Measurements from ENCODE around the gene LRCOL1. TPM values are rescaled to one million over a fixed set of nuclear protein-coding genes. Genes with fewer than 3 reads are reported as not detected.

The LRCOL1 gene
- total and polyA plus RNA-seq, 12 donors = 0.17 to 0.28 TPM; not detected in 10

DNA sequence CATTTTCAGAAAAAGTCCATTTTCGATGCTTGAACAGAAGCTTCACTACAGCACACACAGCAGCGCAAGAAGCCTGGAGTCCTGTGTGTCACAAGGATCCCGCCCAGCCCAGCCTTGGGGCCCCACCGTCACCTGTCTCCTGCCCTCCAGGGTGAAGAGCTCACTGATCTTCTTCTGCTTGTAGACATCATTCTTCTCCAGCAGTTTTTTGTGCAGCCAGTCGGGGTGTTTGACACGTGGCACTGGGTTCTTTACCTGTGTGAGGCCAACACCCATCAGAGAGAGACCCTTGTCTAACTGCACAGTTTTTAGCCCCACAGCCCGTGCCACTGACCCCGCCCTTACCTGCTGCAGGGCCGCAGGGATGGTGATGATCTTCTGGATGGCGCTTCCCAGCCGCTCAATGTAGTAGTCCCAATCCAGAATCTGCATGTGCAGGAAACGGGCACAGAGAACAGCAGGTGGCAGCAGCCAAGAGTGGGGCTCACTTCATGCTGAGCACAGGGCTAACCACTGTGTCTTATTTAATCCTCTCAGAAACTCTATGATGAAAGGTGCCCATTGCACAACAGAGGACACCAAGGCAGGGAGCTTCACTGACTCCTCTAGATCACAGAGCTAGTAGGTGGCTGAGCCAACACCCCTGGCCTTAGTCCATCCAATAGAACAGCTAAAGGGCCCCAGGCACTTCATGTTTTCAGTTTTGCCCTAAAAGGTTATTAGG lies 46.8 kb upstream of the LRCOL1 start:
- TF ChIP-seq, protein P1, sequence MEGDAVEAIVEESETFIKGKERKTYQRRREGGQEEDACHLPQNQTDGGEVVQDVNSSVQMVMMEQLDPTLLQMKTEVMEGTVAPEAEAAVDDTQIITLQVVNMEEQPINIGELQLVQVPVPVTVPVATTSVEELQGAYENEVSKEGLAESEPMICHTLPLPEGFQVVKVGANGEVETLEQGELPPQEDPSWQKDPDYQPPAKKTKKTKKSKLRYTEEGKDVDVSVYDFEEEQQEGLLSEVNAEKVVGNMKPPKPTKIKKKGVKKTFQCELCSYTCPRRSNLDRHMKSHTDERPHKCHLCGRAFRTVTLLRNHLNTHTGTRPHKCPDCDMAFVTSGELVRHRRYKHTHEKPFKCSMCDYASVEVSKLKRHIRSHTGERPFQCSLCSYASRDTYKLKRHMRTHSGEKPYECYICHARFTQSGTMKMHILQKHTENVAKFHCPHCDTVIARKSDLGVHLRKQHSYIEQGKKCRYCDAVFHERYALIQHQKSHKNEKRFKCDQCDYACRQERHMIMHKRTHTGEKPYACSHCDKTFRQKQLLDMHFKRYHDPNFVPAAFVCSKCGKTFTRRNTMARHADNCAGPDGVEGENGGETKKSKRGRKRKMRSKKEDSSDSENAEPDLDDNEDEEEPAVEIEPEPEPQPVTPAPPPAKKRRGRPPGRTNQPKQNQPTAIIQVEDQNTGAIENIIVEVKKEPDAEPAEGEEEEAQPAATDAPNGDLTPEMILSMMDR (IDR thresholded peaks at IDR 0.05) = no peak
- no peaks in the 10 kb centered on the region for H3K27me3 ChIP-seq
- intact Hi-C loops (cut with DNase I) = no loop called here
- H3K4me3 ChIP-seq = no peak overlapping the region
- no peaks in the 10 kb centered on the region for H3K9me3 ChIP-seq
- no peaks in the 10 kb centered on the region for H3K4me1 ChIP-seq
- DNase-seq = no peak
- WGBS, 2 donors = 96 to 98% methylated on average over 12 of the region's 12 CpGs
- peaks cover 0 to 100% (median 48%) of the 10 kb centered on the region in 9 donors for H3K36me3 ChIP-seq
- no peak overlapping the region for H3K27ac ChIP-seq
- no peak for ATAC-seq

DNA sequence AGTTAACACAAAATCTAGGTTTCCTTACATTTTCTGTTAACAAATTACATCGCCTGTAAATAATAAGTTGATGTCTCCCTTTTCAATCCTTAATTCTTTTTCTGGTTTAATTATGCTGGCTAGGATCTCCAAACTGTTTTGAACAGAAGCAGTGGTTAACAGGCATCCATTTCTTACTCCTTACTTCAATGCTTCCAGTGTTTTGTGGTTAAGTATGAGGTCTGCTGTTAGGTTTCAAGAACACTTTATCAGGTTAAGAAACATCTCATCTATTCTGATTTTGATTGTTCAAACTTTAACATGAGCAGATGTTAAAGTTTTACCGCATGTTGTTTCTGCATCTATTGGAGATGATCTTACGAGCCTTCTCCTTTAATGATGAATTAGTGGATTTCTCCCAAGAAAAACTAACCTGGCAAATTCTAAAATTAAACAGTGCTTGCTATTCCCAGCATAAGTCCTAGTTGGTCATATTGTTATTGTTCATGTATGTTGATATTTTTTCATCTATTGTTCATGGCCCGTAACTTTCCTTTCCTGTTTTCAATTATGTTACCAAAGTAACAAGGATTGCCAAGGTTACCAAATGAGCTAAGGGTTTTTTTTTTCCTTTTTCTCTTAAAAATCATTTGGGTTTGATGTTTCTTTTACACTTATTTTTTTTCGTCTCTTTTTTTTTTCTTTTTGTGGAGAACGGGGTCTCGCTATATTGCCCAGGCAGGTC lies 43.3 kb upstream of the LRCOL1 start:
- TF ChIP-seq, protein P1 (IDR thresholded peaks at IDR 0.05) = no peak
- Histone ChIP-seq H3K27me3 (no peaks in the 10 kb centered on the region), H3K27ac (peak overlapping the region in 1 of 10 donors; percentile 51), H3K4me1 (no peaks in the 10 kb centered on the region), H3K4me3 (no peak overlapping the region), H3K9me3 (no peaks in the 10 kb centered on the region), H3K36me3 (peaks cover 0 to 95% (median 40%) of the 10 kb centered on the region in 9 donors)
- WGBS, 2 donors = 87% methylated on average over 7 of the region's 7 CpGs
- DNase-seq (no peak), ATAC-seq (no peak)
- intact Hi-C loops (cut with DNase I) = no loop called here

- H3K4me3 ChIP-seq = no peak overlapping the region
- peaks cover 0 to 95% (median 31%) of the 10 kb centered on the region in 9 donors for H3K36me3 ChIP-seq
- no peaks in the 10 kb centered on the region for H3K4me1 ChIP-seq
- DNase-seq (no peak), ATAC-seq (no peak)
- no peaks in the 10 kb centered on the region for H3K27me3 ChIP-seq
- H3K9me3 ChIP-seq = no peaks in the 10 kb centered on the region
- 81 to 85% methylated on average over 9 of the region's 9 CpGs for WGBS, 2 donors
- intact Hi-C loops (cut with DNase I) = no loop called here
- no peak overlapping the region for H3K27ac ChIP-seq
- TF ChIP-seq, protein P1 (IDR thresholded peaks at IDR 0.05) = no peak
Observed at GRCh38 chr12:132651444-132652100, 41.2 kb upstream of the LRCOL1 start.

DNA sequence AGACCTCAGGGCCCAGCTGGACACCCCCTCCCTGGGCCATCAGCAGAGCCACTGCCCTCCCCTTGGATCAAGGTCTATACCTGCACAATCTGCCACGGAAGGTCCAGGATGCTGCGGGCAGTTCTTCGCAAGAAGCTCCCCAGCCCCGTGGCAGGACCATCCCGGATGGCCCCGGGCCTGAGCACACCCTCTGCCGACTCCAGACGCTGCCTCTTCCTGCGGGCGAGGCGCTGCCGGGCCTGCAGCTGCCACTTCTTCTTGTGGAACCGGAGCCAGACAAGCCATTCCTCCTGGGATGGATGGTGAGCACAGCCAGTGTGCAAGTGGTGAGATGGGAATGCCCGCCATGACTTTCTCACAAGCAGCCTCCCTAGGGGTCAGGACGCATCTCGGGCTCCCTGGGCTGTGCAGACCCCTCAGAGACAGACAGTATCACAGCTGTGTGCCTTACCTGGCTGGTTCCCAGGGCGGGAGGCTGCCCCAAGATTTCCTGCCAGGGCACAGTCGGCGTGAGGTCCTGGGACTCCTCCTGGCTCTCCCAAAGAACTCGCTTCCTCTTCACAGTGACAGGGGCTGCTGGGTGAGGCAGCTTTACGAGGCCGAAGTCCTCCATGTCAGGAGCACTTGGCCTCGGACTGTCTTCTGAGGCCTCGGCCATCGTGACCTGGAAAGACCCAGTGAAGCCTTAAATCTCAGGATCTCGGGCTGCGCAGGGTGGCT lies 39.0 kb upstream of the LRCOL1 start:
- Histone ChIP-seq H3K27ac (no peak overlapping the region), H3K4me1 (no peaks in the 10 kb centered on the region), H3K36me3 (peaks cover 0 to 87% (median 22%) of the 10 kb centered on the region in 9 donors), H3K4me3 (no peak overlapping the region), H3K9me3 (no peaks in the 10 kb centered on the region), H3K27me3 (no peaks in the 10 kb centered on the region)
- DNase-seq (no peak), ATAC-seq (peak in 1 of 8 donors; percentile 10)
- 94 to 95% methylated on average over 26 to 27 of the region's 27 CpGs for WGBS, 2 donors
- TF ChIP-seq, protein P1 (IDR thresholded peaks at IDR 0.05) = no peak
- intact Hi-C loops (cut with DNase I) = no loop called here

Data from heart right ventricle (tissue), 16 donors.